T-helper 1 cell treated with Interleukin-12 subunit alpha and Interleukin-12 subunit beta and Interleukin-4 antibody, amounts not matched to agents 30 ng/mL and 1 ng/mL, for 36 hours (primary cell): Measurements from ENCODE around the gene ABTB2. TPM values are rescaled to one million over a fixed set of nuclear protein-coding genes. Genes with fewer than 3 reads are reported as not detected.

Experiments
- intact Hi-C: fragments of 100-400 bp; cut with micrococcal nuclease; formaldehyde crosslinking; loops from one replicate; pipeline ENCODE4 v1.15.1; 2024
- total RNA-seq: library from RNA; stranded (reverse); gene quantifications from 2 replicates; pipeline ENCODE4 v1.2.3, GENCODE V29; 2022

Gene ABTB2
- total RNA-seq, 1 donor from 2014 or later, result 8.3 TPM

DNA sequence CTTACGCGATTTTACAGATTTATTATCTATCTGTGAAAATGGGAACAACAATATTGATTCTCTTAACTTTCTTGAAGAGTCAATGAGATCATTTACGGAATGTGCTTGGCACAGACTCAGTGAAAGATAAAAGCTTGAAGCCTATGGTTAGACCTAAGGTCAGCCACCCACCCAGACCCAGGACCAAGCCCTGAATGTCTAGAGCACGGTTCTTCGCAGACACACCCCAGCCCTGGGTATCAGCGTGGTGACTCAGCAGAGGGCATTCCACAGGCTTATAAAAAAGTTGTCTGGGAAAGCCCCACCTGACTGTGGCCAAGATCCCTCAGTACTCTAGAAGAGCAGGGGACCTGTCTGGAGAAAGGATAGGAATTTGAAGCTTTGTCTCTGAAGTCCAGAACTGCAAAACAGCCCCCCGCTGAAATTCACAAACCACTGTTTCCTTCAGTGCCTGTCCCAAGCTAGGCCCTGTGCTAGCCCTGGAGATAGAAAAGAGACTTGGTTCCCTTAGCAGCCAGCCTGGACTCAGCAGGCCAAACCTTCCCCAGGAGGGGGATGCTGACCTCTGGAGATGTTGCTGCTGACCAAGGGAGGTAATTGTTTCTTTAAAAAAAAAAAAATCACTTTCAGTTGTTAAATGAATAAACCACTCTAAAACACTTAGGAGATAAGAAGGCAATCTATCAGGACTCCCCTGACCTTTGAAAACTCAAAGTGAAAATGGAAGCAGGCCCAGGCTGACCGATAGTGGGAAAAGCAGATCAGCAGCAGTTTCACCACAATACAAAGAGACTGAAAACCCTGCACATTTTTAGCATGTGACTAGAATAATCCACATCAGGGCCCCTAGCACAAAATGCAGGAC, 114.0 kb downstream of the ABTB2 start:
- intact Hi-C loops, result loop anchor here (1.0 to 10.0 kb wide), 4 partner anchors 9 to 989 kb away; partner anchors contain the start of genes C11orf91 and HIPK3

DNA sequence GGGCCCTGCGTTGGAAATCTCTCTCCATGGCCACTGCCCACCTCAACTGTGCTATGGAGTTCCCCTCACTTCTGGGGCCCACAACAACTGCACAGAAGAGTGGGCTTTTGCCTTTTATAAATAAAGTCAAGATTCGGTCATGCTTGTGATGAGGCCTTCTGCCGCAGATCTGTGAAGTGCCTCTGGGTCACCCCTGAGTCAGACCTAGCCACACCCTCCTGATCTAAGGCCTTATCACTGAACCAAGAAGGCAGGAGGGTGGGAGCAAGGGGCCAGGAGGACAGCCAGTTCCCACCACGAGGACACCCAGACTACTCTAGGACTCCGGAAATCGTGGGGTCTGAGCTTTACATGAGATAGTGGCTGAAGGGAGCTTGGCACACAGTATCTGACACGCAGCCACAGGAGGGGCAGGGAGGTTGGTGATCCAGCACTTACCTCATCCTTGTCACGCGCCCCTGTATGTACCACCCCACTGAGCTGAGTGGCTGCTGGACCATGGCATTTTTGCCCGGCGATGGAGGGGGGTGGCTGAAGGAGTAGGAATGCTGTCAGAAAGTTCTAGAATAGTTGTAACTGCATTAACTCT, 115.7 kb downstream of the ABTB2 start:
- intact Hi-C loops, result loop anchor here (10.0 kb wide), 3 partner anchors 537 to 987 kb away; partner anchors contain the start of genes C11orf91 and HIPK3

DNA sequence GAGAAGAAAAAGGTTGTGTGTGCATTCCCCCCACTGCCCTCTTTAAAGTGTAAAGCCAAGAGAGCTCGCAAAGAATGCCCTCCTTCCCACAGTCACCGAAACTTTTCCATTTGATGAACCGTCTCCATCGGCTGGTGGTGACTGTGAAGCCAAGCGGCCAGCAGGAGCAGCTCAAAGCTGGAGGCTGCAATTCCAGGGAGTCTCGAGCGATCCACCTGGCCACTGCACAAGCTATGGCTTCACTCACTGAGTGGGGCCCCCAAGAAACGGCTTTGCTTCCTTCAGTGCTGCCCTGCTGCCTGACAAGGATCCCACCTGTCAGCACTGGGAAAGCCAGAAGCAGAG, 117.7 kb downstream of the ABTB2 start:
- intact Hi-C loops, result loop anchor here (10.0 kb wide), 3 partner anchors 535 to 985 kb away; partner anchors contain the start of genes C11orf91 and HIPK3

DNA sequence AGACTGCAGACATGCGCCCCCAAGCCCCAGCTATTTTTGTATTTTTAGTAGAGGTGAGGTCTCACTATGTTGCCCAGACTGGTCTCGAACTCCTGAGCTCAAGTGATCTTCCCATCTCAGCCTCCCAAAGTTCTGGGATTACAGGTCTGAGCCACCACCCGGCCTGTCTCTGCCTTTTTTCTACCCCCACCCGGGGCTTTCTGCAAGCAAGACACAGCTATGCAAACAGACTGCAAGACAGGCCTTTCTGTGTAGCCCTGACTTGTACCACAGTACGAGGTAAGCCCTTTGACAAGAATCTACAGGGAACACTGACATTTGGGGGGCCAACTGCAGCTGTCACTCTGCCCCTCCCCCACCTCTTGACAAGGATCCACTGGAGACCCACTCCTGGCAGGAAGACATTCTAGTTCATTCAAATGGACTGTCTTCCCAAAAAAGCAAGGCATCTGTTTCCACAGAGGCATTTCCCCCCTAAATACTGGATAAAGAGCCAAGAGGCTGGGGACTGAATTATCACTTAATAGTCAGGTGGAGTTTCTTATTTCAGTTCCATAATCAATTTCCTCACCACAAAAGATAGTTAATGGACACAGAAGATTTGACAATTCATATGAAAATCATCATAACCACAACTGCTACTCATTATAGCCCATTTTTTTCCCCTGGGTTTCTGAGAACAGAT, 118.2 kb downstream of the ABTB2 start:
- intact Hi-C loops, result loop anchor here (10.0 kb wide), 3 partner anchors 535 to 985 kb away; partner anchors contain the start of genes C11orf91 and HIPK3

DNA sequence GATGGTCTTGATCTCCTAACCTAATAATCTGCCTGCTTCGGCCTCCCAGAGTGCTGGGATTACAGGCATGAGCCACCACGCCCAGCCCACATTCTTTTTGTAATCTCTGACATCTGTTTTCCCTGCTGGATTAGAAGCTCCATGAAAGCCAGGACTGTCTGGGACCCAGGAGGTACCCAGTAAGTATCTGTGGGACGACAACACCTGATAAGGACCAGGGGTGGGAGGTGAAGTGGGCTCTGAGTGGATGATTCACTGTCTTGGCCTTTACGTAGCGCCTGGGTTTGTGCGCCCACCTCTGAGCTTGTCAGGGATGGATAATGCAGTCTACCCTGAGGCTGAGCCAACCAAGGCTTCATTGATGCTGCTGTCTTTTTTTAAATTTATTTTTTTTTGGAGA, 118.8 kb downstream of the ABTB2 start:
- intact Hi-C loops, result no loop called here

DNA sequence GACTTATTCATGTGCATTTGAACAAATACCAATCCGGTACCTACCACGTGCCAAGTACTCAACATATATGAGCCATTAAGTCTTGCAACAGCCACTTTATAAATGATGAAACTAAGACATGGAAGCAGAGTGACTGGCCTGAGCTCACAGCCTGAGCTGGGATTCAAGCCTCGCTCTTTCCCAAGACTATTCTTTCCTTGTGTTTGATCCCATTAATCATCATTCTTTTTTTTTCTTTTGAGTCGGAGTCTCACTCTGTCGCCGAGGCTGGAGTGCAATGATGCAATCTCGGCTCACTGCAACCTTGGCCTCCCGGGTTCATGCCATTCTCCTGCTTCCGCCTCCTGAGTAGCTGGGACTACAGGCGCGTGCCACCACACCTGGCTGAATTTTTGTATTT, 119.3 kb downstream of the ABTB2 start:
- intact Hi-C loops, result no loop called here

DNA sequence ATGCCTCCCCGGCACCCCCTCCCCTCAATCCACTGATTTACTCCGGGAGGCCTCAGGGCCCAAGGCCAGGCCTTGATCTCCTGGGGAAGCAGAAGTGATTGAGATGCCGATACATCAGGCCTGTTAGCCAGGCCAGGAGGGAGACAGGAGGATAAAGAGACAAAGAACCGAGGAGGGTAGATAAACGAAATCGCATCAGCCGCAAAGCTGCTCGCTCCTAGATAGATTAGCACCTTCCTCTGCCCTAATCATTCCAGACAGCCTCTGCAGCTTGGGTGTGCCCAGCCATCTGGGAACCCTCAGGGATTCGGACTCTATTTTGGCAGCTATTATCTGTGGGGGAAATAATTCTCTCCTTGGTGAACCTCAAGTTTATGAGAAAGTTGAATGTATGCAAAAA, 121.2 kb downstream of the ABTB2 start:
- intact Hi-C loops, result no loop called here

DNA sequence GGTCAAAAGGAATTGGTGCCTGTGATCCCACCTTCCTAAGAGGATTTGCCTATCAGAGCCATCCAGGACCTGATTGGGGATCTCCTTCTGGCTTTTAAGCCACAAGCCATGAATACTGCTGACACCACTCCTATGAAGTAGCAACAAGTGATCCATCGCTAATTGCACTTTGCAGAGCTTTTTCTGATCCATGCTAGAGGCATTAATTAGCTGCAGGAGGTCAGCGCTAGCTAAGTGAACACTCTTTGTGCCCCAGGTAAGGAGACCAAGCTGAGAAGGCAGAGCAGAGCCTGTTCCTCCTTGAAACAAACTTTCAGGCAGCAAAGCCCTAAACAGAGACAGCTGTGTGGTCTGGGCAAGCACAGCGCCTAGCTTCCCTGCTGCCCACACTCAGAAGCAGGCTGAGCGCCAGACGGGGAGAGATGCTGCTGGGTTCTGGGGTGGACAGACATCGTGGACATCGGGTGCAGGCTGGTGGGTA, 122.2 kb downstream of the ABTB2 start:
- intact Hi-C loops, result loop anchor here (1.0 to 2.0 kb wide), 6 partner anchors 9 to 461 kb away; partner anchors contain the start of gene FBXO3

DNA sequence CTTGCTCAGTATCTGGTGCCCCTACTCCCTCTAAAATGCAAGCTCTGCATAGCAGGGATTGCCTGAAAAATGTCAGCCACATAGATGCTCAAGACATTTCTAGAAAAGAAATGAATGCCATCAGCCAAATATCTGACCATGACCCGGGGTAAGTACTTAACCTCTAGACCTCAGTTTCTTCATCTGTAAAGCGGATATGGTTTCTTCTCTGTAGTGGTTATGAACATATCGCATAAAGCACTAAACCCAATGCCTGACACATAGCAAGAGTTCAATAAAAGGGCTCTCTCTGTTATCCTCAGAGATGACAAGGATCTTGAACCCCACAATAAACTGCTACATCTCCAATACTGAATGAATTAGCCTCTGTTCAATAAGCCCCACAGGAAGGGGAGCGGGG, 122.6 kb downstream of the ABTB2 start:
- intact Hi-C loops, result loop anchor here (1.0 to 2.0 kb wide), 6 partner anchors 9 to 460 kb away; partner anchors contain the start of gene FBXO3

DNA sequence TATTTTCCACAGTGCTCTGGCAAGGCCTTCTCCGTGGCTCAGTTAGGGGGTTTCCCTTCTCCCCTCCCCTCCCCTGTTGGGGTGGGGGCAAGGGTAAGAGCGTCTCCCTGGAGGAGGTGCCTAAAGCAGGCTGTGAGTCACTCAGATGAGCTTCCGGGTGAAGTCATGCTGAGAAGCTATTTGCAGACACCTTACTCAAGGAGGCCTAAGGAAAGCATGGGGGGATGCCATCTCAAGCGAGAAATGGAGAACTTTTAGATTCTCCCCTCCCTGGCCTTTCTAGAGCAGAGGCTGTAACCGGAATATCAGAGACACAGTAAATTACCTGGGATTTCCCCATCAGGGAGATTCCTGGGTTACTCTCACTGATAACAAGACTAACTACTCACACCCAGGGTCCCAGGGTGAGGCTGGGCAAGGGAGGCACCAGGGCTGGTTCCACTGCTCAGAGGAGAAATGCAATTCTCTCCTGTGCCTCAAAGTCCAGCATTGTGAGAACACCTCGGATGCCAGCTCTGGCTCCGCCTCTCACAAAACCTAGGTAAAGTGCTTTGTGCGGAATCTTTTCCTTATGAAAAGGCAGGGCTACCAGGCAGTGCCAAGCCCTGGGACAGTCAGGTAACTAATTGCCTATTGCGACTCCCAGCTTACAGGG, 123.6 kb downstream of the ABTB2 start:
- intact Hi-C loops, result loop anchor here (1.0 to 5.0 kb wide), 11 partner anchors 14 to 1428 kb away; partner anchors contain the start of genes ABTB2, CAT, FBXO3 and NAT10

DNA sequence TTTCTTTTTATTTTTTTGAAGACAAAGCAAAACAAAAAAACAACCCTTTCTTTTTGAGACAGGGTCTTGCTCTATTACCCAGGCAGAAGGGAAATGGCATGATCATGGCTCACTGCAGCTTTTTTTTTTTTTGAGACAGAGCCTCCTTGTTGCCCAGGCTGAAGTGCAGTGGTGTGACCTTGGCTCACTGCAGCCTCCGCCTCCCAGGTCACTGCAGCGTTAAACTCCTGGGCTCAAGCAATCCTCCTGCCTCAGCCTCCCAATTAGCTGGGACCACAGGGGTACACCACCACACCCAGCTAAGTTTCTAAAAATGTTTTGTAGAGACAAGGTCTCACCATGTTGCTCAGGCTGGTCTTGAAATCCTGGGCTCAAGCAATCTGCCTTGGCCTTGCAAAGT, 124.6 kb downstream of the ABTB2 start:
- intact Hi-C loops, result loop anchor here (5.0 kb wide), 1 partner anchor 1429 kb away; the partner anchor contains the start of gene TRIM44

DNA sequence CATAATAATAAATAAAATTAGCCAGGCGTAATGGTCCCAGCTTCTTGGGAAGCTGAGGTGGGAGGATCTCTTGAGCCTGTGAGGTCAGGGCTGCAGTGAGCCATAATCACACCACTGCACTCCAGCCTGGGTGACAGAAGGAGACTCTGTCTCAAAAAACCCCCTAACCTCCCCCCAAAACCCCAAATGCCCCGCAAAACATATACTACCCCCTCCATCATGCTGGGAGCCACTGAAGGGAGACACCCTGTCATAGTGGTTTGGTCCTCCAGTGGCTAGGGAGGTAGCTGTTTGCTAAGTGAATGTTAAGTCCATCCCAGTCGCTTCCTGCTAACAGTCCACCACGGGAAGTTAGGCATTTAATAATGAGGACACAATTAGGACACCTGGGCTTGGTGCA, 125.0 kb downstream of the ABTB2 start:
- intact Hi-C loops, result loop anchor here (5.0 kb wide), 1 partner anchor 1429 kb away; the partner anchor contains the start of gene TRIM44

DNA sequence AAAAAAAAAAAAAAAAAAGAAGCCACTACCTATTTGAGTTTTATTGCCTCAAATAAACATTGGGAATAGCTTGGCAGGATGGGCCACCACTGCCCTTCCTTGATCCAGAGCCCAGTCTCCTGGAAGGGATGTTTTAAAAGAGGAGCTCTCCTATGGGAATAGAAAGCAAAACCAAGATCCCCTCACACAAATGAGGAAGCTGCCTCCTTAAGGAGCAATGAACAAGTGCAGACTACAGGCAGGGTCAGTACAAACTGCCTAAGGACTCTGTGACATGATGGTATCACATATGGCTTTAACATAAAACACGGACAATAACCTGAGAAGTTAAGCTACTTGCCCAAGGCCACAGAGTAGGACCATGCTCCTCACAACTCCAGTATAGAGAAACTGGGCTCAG, 131.6 kb downstream of the ABTB2 start:
- intact Hi-C loops, result no loop called here

DNA sequence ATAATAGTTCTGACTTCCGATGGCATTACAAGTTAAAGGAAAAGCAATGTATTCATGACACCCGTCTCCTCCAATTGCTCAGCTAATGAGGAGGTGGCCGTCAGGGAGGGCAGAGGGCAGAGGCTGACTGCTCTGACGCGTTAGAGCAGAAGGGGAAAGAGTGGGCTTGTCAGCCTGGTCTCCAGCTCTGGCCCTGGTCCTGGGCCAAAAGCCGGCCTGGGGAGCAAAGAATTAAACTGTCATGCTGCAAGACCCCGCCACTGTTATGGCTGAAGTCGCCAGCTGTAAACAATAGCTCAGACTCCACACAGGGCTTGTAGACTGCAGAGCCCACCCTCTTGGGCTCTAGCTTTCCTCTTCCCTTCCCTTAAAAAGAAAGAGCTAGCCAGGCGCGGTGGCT, 132.7 kb downstream of the ABTB2 start:
- intact Hi-C loops, result no loop called here

DNA sequence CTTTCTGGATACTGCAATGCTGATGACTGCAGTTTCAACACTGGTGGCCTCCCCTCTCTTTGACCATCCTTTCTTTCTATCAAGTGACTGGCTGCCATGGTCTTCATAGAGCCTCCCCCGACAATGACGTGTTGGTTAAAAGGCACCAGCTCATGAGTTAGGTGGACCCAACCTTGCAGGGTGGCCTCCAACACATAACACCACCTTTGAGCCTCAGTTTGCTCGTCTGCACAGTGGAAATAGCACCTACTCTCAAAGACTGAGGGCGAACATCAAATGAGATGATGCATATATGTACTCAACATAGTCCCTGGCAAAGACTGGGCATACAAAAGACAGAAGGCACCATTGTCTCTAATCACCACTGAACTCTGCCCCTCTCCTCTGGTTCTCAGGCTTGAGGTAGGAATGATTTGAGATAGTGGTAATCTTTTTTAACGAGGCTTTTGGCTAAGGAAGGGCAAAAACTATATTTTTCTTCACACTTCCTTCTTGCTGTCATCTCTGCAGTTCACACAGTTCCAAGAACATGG, 133.3 kb downstream of the ABTB2 start:
- intact Hi-C loops, result no loop called here

DNA sequence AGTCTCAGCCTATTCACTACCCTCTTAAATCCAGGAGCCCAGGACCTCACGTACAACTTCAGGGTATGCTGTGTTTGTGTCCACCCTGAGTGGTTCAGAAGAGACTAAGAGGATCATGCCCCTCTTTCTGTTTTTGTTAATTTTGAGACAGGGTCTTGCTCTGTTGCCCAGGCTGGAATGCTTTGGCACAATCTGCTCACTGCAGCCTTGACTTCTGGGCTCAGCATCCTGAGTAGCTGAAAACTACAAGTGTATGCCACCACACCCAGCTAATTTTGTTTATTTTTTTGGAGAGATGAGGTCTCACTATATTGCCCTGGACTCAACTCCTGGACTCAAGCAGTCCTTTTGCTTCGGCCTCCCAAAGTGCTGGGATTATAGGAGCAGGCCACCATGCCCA, 133.9 kb downstream of the ABTB2 start:
- intact Hi-C loops, result no loop called here

DNA sequence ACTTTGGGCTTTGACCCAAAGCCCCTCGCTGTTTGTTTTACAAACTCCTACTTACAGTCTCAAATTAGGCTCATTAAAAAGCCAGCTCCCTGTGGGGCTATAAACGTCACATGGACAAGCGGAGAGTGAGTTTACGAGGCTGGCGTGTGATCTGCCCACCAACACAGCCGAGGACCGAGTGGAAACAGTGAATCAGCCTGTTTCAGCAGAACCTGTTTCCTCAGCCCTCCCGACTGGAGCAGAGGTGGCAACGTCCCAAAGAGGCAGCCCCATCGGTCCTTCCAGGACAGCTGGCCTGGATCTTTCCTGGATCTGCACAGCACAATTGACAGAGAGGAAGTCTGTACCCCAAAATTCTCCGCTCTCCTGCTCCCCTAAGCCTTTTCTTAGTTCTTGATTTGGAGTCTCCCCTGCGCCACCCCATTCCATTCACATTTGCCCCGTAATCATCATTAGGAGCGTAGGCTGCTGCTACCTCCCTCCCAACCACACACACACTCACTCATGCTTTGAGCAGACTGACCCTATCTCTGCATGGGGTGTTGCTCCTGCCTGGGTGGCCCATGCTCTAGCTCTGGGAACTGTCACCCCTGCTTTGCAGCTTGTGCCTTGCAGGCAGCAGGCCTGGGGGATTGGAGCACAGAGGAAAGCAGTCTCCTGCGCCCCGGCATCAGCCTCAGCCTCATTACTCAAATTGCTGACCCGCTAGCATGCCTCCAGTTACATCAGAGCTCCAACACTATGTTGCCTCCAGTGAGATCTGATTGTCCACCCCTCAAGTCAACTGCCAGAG, 134.6 kb downstream of the ABTB2 start:
- intact Hi-C loops, result no loop called here

DNA sequence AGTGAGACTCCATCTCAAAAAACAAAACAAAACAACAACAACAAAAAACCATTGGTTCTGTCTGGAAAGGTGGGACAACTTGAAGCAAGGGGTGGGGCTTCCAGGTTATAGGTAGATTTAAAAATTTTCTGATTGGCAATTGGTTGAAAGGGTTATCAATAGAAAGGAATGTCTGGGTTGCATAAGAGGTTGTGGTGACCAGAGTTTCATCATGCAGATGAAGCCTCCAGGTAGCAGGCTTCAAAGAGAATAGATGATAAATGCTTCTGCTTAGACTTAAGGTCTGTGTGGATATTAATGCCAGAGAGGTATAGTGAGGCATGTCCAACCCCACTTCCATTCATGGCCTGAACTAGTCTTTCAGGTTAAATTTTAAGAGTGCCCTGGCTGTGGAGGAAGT, 135.8 kb downstream of the ABTB2 start:
- intact Hi-C loops, result no loop called here

DNA sequence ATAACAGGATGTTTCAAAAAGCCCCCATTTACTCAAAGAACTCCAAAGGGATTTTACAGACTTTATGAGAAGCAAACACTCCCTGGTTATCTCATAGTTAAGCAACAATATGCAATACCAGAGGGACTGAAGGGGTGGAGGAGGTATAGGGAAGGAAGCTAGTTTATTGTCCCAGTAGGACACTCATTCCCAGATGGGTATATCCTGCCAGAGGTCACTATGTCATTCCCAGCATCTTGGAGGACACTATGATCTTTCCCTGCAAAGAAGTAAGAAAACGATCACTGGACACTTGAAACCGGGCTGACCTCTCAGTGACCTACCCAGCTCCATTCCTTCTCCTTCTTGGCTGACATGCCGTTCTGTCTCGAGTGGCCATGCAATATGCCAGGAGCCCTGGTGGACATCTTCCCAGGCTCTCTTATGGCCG, 137.9 kb downstream of the ABTB2 start:
- intact Hi-C loops, result no loop called here

DNA sequence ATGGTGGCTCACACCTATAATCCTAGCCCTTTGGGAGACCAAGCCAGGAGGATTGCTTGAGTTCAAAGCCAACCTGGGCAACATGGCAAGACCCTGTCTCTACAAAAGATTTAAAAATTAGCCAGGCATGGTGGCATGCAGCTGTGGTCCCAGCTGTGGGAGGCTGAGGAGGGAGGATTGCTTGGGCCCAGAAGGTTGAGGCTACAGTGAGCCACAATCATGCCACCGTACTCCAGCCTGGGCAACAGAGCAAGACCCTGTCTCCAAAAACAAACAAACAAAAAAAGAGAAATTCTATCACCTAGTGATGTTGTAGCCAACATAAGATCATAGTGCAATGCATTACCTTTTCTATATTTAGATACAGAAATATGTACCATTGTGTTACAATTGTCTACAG, 138.5 kb downstream of the ABTB2 start:
- intact Hi-C loops, result no loop called here
